BLaER1 treated with 17β-estradiol and CSF1 and Interleukin-3, amounts not matched to agents 10 nM and 100 nM (cell line): Measurements from ENCODE around the gene NIP7.

Source experiments
- H3K27ac ChIP-seq, 11 experiments: shearing (Covaris generic); formaldehyde crosslinking; 2 replicates each; pipeline ENCODE4 v1.8.1; 2022
- H3K27me3 ChIP-seq, 11 experiments: shearing (Covaris generic); formaldehyde crosslinking; 2 replicates each; pipeline ENCODE4 v1.8.1; 2022
- H3K36me3 ChIP-seq, 11 experiments: shearing (Covaris generic); formaldehyde crosslinking; 2 replicates each; pipeline ENCODE4 v1.8.1; 2022
- H3K4me1 ChIP-seq, 10 experiments: shearing (Covaris generic); formaldehyde crosslinking; 2 replicates each; pipeline ENCODE4 v1.8.1; 2022
- H3K4me2 ChIP-seq, 11 experiments: shearing (Covaris generic); formaldehyde crosslinking; 2 replicates each; pipeline ENCODE4 v1.8.1; 2022
- H3K4me3 ChIP-seq, 10 experiments: shearing (Covaris generic); formaldehyde crosslinking; 2 replicates each; pipeline ENCODE4 v1.8.1; 2022
- H3K9ac ChIP-seq, 11 experiments: shearing (Covaris generic); formaldehyde crosslinking; 2 replicates each; pipeline ENCODE4 v1.8.1; 2022
- H3K9me3 ChIP-seq, 11 experiments: shearing (Covaris generic); formaldehyde crosslinking; replicated peaks in 1 of 11; 2 replicates each; pipeline ENCODE4 v1.8.1; 2022
- H4K20me1 ChIP-seq, 11 experiments: shearing (Covaris generic); formaldehyde crosslinking; 2 replicates each; pipeline ENCODE4 v1.8.1; 2022
- Cebpa-rat ChIP-seq, 11 experiments: shearing (Covaris generic); IDR thresholded peaks; 2 replicates each; pipeline ENCODE4 v1.8.1; 2022

The NIP7 gene

GRCh38 chr16:69315486-69316311 is 23.9 kb upstream of the NIP7 start:
- no peaks in the 10 kb centered on the region for H3K9me3 ChIP-seq
- no peak for TF ChIP-seq Cebpa-rat (IDR thresholded peaks at IDR 0.05)
- H3K36me3 ChIP-seq: peaks cover 70 to 83% (median 80%) of the 10 kb centered on the region in 11 experiments
- H3K4me1 ChIP-seq: peaks cover 20 to 36% (median 29%) of the 10 kb centered on the region in 10 experiments
- peak overlapping the region in 1 of 11 experiments; percentile 7; a peak in 1 of 22 replicates for H3K9ac ChIP-seq
- H3K4me3 ChIP-seq: no peak overlapping the region
- no peaks in the 10 kb centered on the region for H3K27me3 ChIP-seq
- peaks cover 72 to 95% (median 91%) of the 10 kb centered on the region in 11 experiments; a peak in 21 of 22 replicates for H4K20me1 ChIP-seq
- H3K27ac ChIP-seq: 0 out of 22 replicates have a peak overlapping the region, but pooled peaks of 1 of the 11 experiments have one; percentile 18
- no peak overlapping the region for H3K4me2 ChIP-seq

- H3K9me3 ChIP-seq: no peaks in the 10 kb centered on the region
- H3K36me3 ChIP-seq: peaks cover 79 to 92% (median 89%) of the 10 kb centered on the region in 11 experiments
- H3K27me3 ChIP-seq: no peaks in the 10 kb centered on the region
- H3K4me1 ChIP-seq: peaks cover 27 to 45% (median 38%) of the 10 kb centered on the region in 10 experiments
- H3K4me3 ChIP-seq: no peak overlapping the region
- H4K20me1 ChIP-seq: peaks cover 81 to 100% (median 98%) of the 10 kb centered on the region in 11 experiments; a peak in 21 of 22 replicates
- TF ChIP-seq Cebpa-rat (IDR thresholded peaks at IDR 0.05): no peak
- no peak overlapping the region for H3K27ac ChIP-seq
- H3K4me2 ChIP-seq: no peak overlapping the region
- no peak overlapping the region for H3K9ac ChIP-seq
Measured at GRCh38 chr16:69316595-69317034, 23.0 kb upstream of the NIP7 start.

- Histone ChIP-seq H3K9ac (peak overlapping the region in 1 of 11 experiments; percentile 6; a peak in 1 of 22 replicates), H3K4me2 (no peak overlapping the region), H3K4me3 (no peak overlapping the region), H3K9me3 (no peaks in the 10 kb centered on the region), H3K4me1 (peaks cover 29 to 48% (median 42%) of the 10 kb centered on the region in 10 experiments), H3K27me3 (no peaks in the 10 kb centered on the region), H3K27ac (no peak overlapping the region), H4K20me1 (peaks cover 86 to 100% (median 98%) of the 10 kb centered on the region in 11 experiments; a peak in 21 of 22 replicates), H3K36me3 (peaks cover 96 to 100% (median 99%) of the 10 kb centered on the region in 11 experiments)
- no peak for TF ChIP-seq Cebpa-rat (IDR thresholded peaks at IDR 0.05)
Measured at GRCh38 chr16:69318177-69318910, 21.2 kb upstream of the NIP7 start.

GRCh38 chr16:69318911-69319289 is 20.7 kb upstream of the NIP7 start:
- Histone ChIP-seq H3K4me1 (peaks cover 32 to 49% (median 45%) of the 10 kb centered on the region in 10 experiments), H3K27me3 (no peaks in the 10 kb centered on the region), H3K36me3 (peaks cover 98 to 100% (median 99%) of the 10 kb centered on the region in 11 experiments), H3K4me3 (no peak overlapping the region), H4K20me1 (peaks cover 86 to 100% (median 98%) of the 10 kb centered on the region in 11 experiments; a peak in 21 of 22 replicates), H3K27ac (0 out of 22 replicates have a peak overlapping the region, but pooled peaks of 2 of the 11 experiments have one; percentile 5 to 10), H3K9me3 (no peaks in the 10 kb centered on the region), H3K4me2 (no peak overlapping the region), H3K9ac (peak overlapping the region in 2 of 11 experiments; percentile 6 to 8; a peak in 1 of 22 replicates)
- no peak for TF ChIP-seq Cebpa-rat (IDR thresholded peaks at IDR 0.05)

GRCh38 chr16:69319381-69319780 is 20.2 kb upstream of the NIP7 start:
- H3K4me1 ChIP-seq: peaks cover 37 to 54% (median 49%) of the 10 kb centered on the region in 10 experiments
- peaks cover 86 to 100% (median 98%) of the 10 kb centered on the region in 11 experiments; a peak in 21 of 22 replicates for H4K20me1 ChIP-seq
- no peak for TF ChIP-seq Cebpa-rat (IDR thresholded peaks at IDR 0.05)
- H3K4me2 ChIP-seq: no peak overlapping the region; a peak in 1 of 22 replicates
- no peaks in the 10 kb centered on the region for H3K9me3 ChIP-seq
- peak overlapping the region in 3 of 11 experiments; percentile 3 to 8 (median 5); a peak in 3 of 22 replicates for H3K9ac ChIP-seq
- H3K4me3 ChIP-seq: no peak overlapping the region
- peak overlapping the region in 2 of 11 experiments; percentile 5 to 10; a peak in 1 of 22 replicates for H3K27ac ChIP-seq
- no peaks in the 10 kb centered on the region for H3K27me3 ChIP-seq
- peaks cover 96 to 100% (median 99%) of the 10 kb centered on the region in 11 experiments for H3K36me3 ChIP-seq

GRCh38 chr16:69319826-69320739 is 19.5 kb upstream of the NIP7 start:
- Histone ChIP-seq H3K9ac (peak overlapping the region in 9 of 11 experiments; percentile 5 to 70 (median 45); a peak in 17 of 22 replicates), H4K20me1 (peaks cover 86 to 100% (median 98%) of the 10 kb centered on the region in 11 experiments), H3K4me2 (peak overlapping the region; percentile 30 to 99 (median 72); a peak in 20 of 22 replicates), H3K4me1 (peaks cover 44 to 61% (median 56%) of the 10 kb centered on the region in 10 experiments), H3K4me3 (peak overlapping the region in 5 of 10 experiments; percentile 13 to 40 (median 25); a peak in 5 of 20 replicates), H3K27ac (peak overlapping the region in 6 of 11 experiments; percentile 7 to 52 (median 12); a peak in 4 of 22 replicates), H3K27me3 (no peaks in the 10 kb centered on the region), H3K9me3 (no peaks in the 10 kb centered on the region), H3K36me3 (peaks cover 95 to 100% (median 99%) of the 10 kb centered on the region in 11 experiments)
- no peak for TF ChIP-seq Cebpa-rat (IDR thresholded peaks at IDR 0.05)

GRCh38 chr16:69320740-69321073 is 18.9 kb upstream of the NIP7 start:
- peaks cover 48 to 66% (median 61%) of the 10 kb centered on the region in 10 experiments for H3K4me1 ChIP-seq
- H3K4me2 ChIP-seq: peak overlapping the region; percentile 30 to 99 (median 72)
- H3K27ac ChIP-seq: peak overlapping the region in 6 of 11 experiments; percentile 7 to 52 (median 12); a peak in 3 of 22 replicates
- H3K9me3 ChIP-seq: no peaks in the 10 kb centered on the region
- H3K9ac ChIP-seq: peak overlapping the region in 9 of 11 experiments; percentile 5 to 70 (median 45); a peak in 17 of 22 replicates
- peaks cover 95 to 100% (median 99%) of the 10 kb centered on the region in 11 experiments for H3K36me3 ChIP-seq
- no peaks in the 10 kb centered on the region for H3K27me3 ChIP-seq
- TF ChIP-seq Cebpa-rat (IDR thresholded peaks at IDR 0.05): no peak
- H3K4me3 ChIP-seq: peak overlapping the region in 5 of 10 experiments; percentile 13 to 40 (median 25); a peak in 5 of 20 replicates
- peaks cover 85 to 100% (median 98%) of the 10 kb centered on the region in 11 experiments for H4K20me1 ChIP-seq
